ENCODE results near the gene GFM2. TPM values are rescaled to one million over a fixed set of nuclear protein-coding genes. Genes with fewer than 3 reads are reported as not detected.

Gene GFM2
- polyA plus RNA-seq, 1 of the 3 experiments (the other 2 are of a cell fraction) = 29.5 TPM

GRCh38 chr5:74693191-74693590 lies 73.7 kb downstream of the GFM2 start:
- Histone ChIP-seq H3K4me1 (ENCODE audit: control insufficient read depth in 1 of 2, insufficient read depth in 2 of 2, low read depth in 1 of 2, low read length in 1 of 2) (no peaks in the 10 kb centered on the region), H3K9me3 (no peaks in the 10 kb centered on the region), H3K36me3 (replicated peaks in 1 of 2; ENCODE audit: control insufficient read depth in 1 of 2, insufficient read depth in 2 of 2, low read length in 1 of 2) (peaks cover 37 to 38% of the 10 kb centered on the region in 2 experiments), H4K20me1 (ENCODE audit: insufficient read depth) (no peaks in the 10 kb centered on the region), H3K27ac (ENCODE audit: low read depth in 2 of 2, low read length in 1 of 2) (no peak overlapping the region), H3K27me3 (ENCODE audit: insufficient read depth) (no peaks in the 10 kb centered on the region), H2AFZ (ENCODE audit: low read depth) (no peak overlapping the region), H3F3A (replicated peaks; ENCODE audit: insufficient read depth) (peaks cover 13% of the 10 kb centered on the region), H3K9me2 (no peaks in the 10 kb centered on the region), H3K4me2 (no peak overlapping the region), H3K4me3 (ENCODE audit: low read depth in 2 of 2, low read length in 1 of 2) (no peak overlapping the region), H3K9ac (no peak overlapping the region), H3K79me2 (ENCODE audit: insufficient read depth) (no peaks in the 10 kb centered on the region; the same call in 1 of the 2 replicates)
- ChIA-PET POLR2A (no interaction called here), CTCF (no interaction called here)
- DNase-seq = no peak
- TF ChIP-seq JUND (IDR thresholded peaks at IDR 0.05) = no peak
- TF ChIP-seq CTCF (IDR thresholded peaks at IDR 0.05) = no peak
- TF ChIP-seq YY1 (IDR thresholded peaks at IDR 0.05; ENCODE audit: low read depth) = no peak
- no peak for TF ChIP-seq RAD21 (IDR thresholded peaks at IDR 0.05; ENCODE audit: low read length)
- no peak for TF ChIP-seq FOXM1 (IDR thresholded peaks at IDR 0.05; ENCODE audit: low read depth)
- no peak for TF ChIP-seq GATA2 (CRISPR knock-in tag; IDR thresholded peaks at IDR 0.05)
- no peak for TF ChIP-seq FOSL2 (IDR thresholded peaks at IDR 0.05; ENCODE audit: borderline replicate concordance, low read depth)
- TF ChIP-seq POLR2AphosphoS5 (IDR thresholded peaks at IDR 0.05; ENCODE audit: low read depth, low read length) = no peak
- no peak for TF ChIP-seq ELF1 (IDR thresholded peaks at IDR 0.05)
- TF ChIP-seq MEF2A (IDR thresholded peaks at IDR 0.05; ENCODE audit: borderline replicate concordance, low read depth) = no peak
- TF ChIP-seq, protein P1, sequence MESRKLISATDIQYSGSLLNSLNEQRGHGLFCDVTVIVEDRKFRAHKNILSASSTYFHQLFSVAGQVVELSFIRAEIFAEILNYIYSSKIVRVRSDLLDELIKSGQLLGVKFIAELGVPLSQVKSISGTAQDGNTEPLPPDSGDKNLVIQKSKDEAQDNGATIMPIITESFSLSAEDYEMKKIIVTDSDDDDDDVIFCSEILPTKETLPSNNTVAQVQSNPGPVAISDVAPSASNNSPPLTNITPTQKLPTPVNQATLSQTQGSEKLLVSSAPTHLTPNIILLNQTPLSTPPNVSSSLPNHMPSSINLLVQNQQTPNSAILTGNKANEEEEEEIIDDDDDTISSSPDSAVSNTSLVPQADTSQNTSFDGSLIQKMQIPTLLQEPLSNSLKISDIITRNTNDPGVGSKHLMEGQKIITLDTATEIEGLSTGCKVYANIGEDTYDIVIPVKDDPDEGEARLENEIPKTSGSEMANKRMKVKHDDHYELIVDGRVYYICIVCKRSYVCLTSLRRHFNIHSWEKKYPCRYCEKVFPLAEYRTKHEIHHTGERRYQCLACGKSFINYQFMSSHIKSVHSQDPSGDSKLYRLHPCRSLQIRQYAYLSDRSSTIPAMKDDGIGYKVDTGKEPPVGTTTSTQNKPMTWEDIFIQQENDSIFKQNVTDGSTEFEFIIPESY (IDR thresholded peaks at IDR 0.05; ENCODE audit: borderline replicate concordance, low read depth) = no peak
- no peak for TF ChIP-seq CHD2 (IDR thresholded peaks at IDR 0.05; ENCODE audit: low read length, partially characterized antibody)
- TF ChIP-seq SIN3A (IDR thresholded peaks at IDR 0.05; ENCODE audit: borderline replicate concordance, low read depth, low read length) = no peak
- TF ChIP-seq TAF1 (IDR thresholded peaks at IDR 0.05; ENCODE audit: borderline replicate concordance, low read depth, low read length) = no peak
- TF ChIP-seq, protein P2, sequence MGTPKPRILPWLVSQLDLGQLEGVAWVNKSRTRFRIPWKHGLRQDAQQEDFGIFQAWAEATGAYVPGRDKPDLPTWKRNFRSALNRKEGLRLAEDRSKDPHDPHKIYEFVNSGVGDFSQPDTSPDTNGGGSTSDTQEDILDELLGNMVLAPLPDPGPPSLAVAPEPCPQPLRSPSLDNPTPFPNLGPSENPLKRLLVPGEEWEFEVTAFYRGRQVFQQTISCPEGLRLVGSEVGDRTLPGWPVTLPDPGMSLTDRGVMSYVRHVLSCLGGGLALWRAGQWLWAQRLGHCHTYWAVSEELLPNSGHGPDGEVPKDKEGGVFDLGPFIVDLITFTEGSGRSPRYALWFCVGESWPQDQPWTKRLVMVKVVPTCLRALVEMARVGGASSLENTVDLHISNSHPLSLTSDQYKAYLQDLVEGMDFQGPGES (IDR thresholded peaks at IDR 0.05; ENCODE audit: low read depth, low read length) = no peak
- WGBS (ENCODE audit: low lambda C conversion rate) = 84% methylated on average over 4 of the region's 4 CpGs
